Upper lobe of left lung (tissue), 4 donors: ENCODE data around the gene ZKSCAN1.

Experiments
- EP300 ChIP-seq, 4 donors: sonication (generic); formaldehyde crosslinking; IDR thresholded peaks; one replicate each; pipeline ENCODE4 v1.5.1; 2017; ENCODE audit warnings: antibody characterized with exemption in 4 of 4, control low read depth in 2 of 4
- POLR2A ChIP-seq, 4 donors: fragments of 450-650 bp; IDR thresholded peaks; one replicate each; pipeline ENCODE4 v1.5.1; 2016 to 2017; ENCODE audit warnings: antibody characterized with exemption in 4 of 4, mild to moderate bottlenecking in 2 of 4
- POLR2AphosphoS5 ChIP-seq, 2 donors: sonication (generic); formaldehyde crosslinking; IDR thresholded peaks; one replicate each; pipeline ENCODE4 v1.5.1; 2017; ENCODE audit warnings: antibody characterized with exemption in 2 of 2
- TF ChIP-seq, protein P1 (sequence below), 6 experiments: fragments of 450-650 bp in 4 of 6; fragments of 200-600 bp in 2 of 6; sonication (generic) in 2 of 6; IDR thresholded peaks; one replicate each; pipeline ENCODE4 v1.5.1; 2016 to 2019; ENCODE audit warnings: antibody characterized with exemption in 6 of 6

DNA sequence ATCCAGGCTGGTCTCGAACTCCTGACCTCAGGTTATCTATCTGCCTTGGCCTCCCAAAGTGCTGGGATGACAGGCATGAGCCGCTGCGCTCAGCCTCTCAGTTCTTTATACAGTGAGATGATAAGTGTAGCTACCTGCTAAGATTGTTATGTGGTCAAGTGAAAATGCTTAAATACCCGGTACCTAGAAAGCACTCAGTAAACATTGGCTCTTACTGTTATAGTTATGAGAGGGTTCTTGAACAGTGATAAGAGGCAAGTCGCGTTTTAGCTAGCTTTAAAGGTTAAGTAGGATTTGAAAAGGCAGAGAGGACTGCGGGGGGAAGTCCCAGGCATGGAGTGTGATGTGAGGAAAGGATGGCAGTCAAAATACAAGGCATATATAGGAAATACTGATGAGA, 4.5 kb downstream of the ZKSCAN1 start:
- TF ChIP-seq, protein P1, sequence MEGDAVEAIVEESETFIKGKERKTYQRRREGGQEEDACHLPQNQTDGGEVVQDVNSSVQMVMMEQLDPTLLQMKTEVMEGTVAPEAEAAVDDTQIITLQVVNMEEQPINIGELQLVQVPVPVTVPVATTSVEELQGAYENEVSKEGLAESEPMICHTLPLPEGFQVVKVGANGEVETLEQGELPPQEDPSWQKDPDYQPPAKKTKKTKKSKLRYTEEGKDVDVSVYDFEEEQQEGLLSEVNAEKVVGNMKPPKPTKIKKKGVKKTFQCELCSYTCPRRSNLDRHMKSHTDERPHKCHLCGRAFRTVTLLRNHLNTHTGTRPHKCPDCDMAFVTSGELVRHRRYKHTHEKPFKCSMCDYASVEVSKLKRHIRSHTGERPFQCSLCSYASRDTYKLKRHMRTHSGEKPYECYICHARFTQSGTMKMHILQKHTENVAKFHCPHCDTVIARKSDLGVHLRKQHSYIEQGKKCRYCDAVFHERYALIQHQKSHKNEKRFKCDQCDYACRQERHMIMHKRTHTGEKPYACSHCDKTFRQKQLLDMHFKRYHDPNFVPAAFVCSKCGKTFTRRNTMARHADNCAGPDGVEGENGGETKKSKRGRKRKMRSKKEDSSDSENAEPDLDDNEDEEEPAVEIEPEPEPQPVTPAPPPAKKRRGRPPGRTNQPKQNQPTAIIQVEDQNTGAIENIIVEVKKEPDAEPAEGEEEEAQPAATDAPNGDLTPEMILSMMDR (IDR thresholded peaks at IDR 0.05): no peak
- peak in 1 of 2 donors; percentile 20 for TF ChIP-seq POLR2AphosphoS5 (IDR thresholded peaks at IDR 0.05)
- TF ChIP-seq POLR2A (IDR thresholded peaks at IDR 0.05): no peak
- peak in 1 of 4 donors; percentile 71 for TF ChIP-seq EP300 (IDR thresholded peaks at IDR 0.05)
